Cardiac fibroblast (primary cell): ENCODE measurements around the gene HADHB.
A peak's percentile ranks its signal among the peaks of the same experiment; 100 is the strongest.
"Not testable (repeated sequence)": the region's sequence is repeated elsewhere in the genome, so short reads cannot be mapped to it uniquely, and the experiment has no call there.

Experiments
- DNase-seq, 2 donors: peaks; one replicate each; pipeline versions ENCODE4 v3.0.0 to v3.0.0-alpha.2; 2010; ENCODE audit warnings: low read depth in 2 of 2
- H3K4me3 ChIP-seq, 2 donors: replicated peaks in 1 of 2; 1 replicate in 1 of 2; 2 replicates in 1 of 2; pipeline ENCODE4 v1.5.1; 2011; ENCODE audit warnings: low read depth in 2 of 2, low read length in 2 of 2, mild to moderate bottlenecking in 2 of 2, moderate library complexity in 1 of 2
- TF ChIP-seq, protein P1 (sequence below): IDR thresholded peaks from one replicate; pipeline ENCODE4 v1.5.1; 2011; ENCODE audit warnings: low read depth, mild to moderate bottlenecking, low read length, inconsistent platforms

Gene HADHB

DNA sequence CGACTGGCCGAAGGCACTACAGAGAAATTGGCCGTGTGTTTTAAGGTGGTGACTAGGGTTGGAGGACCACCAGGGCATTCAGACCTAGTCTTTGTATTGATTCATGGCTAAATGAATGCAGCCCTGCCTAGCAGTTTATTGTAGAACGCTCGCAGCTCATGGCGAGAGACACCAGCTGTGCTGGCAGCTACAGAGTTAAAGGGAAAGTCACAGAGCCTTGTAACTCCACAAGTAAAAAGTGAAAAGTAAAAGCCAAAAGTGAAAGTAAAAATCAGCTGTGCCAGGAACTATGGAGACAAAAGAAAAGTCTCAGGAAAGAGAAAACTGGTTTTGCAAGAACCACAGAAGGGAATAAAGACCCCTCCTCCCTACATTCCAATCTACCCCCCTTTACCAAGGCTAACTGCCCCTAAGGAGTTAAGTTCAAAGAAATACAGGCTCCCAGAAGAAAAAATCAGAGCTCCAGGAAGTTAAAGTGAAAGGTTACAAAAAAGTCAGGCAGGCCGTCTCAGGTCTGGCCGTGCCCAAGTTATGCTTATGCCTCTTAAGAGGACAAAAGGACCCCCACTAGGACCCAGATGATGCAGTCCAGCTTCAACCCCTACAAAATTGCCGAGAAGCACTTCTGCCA, 54.8 kb downstream of the HADHB start:
- DNase-seq, result peak; percentile 70 to 79
- peak overlapping the region; percentile 43 to 54 for H3K4me3 ChIP-seq
- TF ChIP-seq, protein P1, sequence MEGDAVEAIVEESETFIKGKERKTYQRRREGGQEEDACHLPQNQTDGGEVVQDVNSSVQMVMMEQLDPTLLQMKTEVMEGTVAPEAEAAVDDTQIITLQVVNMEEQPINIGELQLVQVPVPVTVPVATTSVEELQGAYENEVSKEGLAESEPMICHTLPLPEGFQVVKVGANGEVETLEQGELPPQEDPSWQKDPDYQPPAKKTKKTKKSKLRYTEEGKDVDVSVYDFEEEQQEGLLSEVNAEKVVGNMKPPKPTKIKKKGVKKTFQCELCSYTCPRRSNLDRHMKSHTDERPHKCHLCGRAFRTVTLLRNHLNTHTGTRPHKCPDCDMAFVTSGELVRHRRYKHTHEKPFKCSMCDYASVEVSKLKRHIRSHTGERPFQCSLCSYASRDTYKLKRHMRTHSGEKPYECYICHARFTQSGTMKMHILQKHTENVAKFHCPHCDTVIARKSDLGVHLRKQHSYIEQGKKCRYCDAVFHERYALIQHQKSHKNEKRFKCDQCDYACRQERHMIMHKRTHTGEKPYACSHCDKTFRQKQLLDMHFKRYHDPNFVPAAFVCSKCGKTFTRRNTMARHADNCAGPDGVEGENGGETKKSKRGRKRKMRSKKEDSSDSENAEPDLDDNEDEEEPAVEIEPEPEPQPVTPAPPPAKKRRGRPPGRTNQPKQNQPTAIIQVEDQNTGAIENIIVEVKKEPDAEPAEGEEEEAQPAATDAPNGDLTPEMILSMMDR, result no peak

DNA sequence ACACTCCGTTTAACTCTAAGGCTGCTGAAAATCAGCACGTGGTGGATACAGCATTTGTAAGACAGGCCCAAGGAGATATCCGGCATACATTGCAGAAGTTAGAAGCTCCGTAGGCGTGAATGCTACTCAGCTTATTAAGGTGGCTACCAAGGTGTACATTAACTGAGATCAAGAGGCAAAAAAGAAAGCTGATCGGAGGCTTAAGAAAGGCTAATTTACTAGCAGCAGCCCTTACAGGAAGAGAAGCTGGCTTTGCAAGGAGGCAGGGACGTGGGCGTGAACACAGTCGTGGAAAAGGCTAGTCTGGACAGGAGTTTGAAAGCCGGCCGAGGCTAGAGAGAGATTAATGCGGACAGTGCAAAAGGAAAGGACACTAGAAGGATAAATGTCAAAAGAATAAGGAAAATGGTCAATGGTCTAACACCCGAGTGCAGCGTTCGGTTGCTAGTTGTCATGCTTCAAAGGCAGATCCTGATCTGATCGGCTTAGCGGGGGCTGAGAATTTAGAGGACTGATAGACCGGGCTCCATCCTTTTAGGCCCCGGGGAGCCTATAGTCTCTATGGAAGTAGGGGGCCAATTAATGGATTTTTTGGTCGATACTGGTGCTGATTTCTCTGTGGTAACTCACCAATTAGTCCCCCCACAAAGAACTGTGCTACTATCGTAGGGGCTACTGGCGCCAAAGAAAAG, 55.6 kb downstream of the HADHB start:
- peak; percentile 52 to 53 for DNase-seq
- peak overlapping the region; percentile 13 to 24 for H3K4me3 ChIP-seq
- TF ChIP-seq, protein P1, result no peak

DNA sequence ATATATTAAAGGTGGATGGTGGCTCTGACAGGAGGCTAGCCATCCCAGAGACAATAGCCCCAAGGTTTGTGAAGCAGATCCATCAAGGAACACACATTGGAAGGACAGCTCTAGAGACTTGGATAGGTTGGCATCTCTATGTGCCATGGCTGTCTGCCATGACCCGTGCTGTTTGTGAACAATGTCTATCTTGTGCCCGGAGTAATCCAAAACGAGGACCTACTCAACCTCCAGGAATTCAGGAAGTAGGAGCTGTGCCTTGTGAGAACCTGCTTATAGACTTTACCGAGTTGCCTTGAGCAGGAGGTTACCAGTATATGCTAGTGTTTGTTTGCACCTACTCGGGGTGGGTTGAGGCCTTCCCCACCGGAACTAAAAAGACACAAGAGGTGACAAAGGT, 58.1 kb downstream of the HADHB start:
- no peak for DNase-seq
- no peak overlapping the region for H3K4me3 ChIP-seq
- TF ChIP-seq, protein P1, result no peak

DNA sequence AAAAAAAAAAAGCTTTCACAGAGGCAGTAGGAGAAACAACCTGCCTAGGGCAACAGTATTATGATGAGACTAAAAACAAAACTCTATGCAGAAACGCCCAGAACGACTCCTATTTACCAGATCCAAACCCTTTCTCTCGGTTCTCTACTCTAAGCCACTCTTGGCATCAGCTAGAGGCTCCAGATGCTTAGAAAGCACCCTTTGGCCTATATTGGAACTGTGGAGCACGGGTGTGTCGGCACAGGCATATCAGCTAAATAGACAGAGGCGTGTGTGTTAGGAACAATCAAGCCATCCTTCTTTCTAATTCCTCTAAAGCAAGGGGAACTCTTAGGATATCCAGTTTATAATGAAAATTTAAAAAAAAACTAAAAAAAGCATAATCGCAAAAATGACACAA, 60.4 kb downstream of the HADHB start:
- DNase-seq, H3K4me3 ChIP-seq: not testable (repeated sequence)

DNA sequence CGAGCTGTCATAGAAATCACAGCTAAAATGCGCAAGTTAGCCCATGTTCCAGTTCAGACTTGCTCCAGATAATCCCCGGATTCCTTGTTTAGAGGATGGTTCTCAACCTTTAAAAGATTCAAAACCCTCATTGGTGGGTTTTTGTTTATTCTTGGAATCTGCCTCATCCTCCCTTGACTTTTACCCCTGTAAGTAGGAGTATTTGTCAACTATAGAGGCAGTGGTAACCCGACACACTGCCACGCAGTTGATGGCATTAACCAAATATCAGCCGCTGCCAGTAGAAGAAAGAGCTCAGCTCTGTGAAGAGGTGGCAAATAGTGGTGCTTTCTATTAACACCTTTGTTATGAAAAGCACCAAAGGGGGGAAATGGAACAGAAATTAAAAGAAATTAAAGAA, 60.8 kb downstream of the HADHB start:
- DNase-seq, result no peak
- no peak overlapping the region for H3K4me3 ChIP-seq
- TF ChIP-seq, protein P1, result no peak

DNA sequence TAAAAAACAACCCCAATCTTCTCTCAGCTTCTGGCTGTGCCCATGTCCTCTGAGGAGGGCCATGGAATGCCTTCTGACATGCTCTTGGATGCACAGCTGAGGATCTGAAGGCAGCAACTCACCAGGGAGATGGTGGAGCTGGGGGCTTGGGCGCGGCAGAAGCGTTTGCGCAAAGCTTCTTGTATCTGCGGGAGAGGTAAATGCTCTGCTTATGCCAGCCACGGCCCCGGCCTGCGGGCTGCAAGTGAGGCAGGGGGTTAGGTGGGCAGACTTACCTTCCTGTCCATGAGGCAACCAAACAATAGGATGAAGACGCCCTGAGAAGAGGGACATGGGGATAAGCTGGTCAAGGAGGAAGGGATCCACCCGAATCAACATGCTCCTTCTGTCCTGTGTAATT, 65.2 kb downstream of the HADHB start:
- no peak for DNase-seq
- TF ChIP-seq, protein P1, result no peak
- H3K4me3 ChIP-seq, result no peak overlapping the region

DNA sequence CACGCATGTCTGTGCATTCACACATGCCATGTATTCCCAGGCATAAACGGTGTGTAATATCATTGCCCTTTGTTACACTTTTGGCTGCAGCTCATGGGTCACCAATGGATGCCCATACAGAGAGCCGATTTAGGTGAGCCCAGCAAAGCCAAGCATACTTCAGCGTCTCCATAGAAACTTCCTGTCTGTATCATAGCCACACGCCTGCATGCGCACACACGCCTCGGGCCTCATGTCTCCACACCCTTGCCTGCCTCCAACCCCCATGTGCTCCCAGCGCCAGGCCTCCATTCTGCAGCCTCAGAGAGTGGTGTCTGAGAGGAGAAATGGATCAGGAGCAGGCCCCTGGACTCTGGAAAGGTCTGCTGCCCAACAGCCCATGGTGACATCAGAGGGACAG, 67.7 kb downstream of the HADHB start:
- TF ChIP-seq, protein P1, result no peak
- H3K4me3 ChIP-seq, result no peak overlapping the region
- DNase-seq, result no peak
